IMR-90 (cell line): ENCODE measurements around the gene SLC24A3. TPM values are rescaled to one million over a fixed set of nuclear protein-coding genes. Genes with fewer than 3 reads are reported as not detected.
A peak's percentile ranks its signal among the peaks of the same experiment; 100 is the strongest.

Experiments used
- ATAC-seq: fragments of 200-7000 bp; cut with Tn5 transposase; 2 replicates; pipeline ENCODE4 v1.9.1; 2020; ENCODE audit warnings: low read depth, mild to moderate bottlenecking, moderate library complexity
- BruUV-seq: library from RNA; stranded (reverse); fragments of 400-500 nt; replicated peaks from 2 replicates; lab custom pipeline; 2021; lab: Mats Ljungman, UMichigan
- CTCF ChIA-PET: fragments of 300-600 bp; formaldehyde crosslinking; extraction: SDS; loops from one replicate; lab custom pipeline; 2021; ENCODE audit warnings: antibody characterized with exemption; lab: Yijun Ruan, JAX
- POLR2A ChIA-PET: fragments of 300-600 bp; sonication (Branson Sonifier 250); formaldehyde crosslinking; loops from one replicate; lab custom pipeline; 2022; ENCODE audit warnings: antibody characterized with exemption; ENCODE audit not compliant: unreplicated experiment; lab: Charles Lee
- DNase-seq: peaks from one replicate; pipeline ENCODE4 v3.0.0; 2013
- H2AFZ ChIP-seq: replicated peaks from 2 replicates; pipeline ENCODE3; 2013; ENCODE audit warnings: low read length, mild to moderate bottlenecking; ENCODE audit not compliant: poor library complexity
- H2AK5ac ChIP-seq: 2 replicates; pipeline ENCODE4 v1.6.1; 2013; ENCODE audit warnings: low read depth, low read length, inconsistent platforms
- H2AK9ac ChIP-seq: replicated peaks from 2 replicates; pipeline ENCODE3; 2013; ENCODE audit warnings: mild to moderate bottlenecking, low read depth, low read length, moderate library complexity; ENCODE audit not compliant: poor library complexity
- H2BK120ac ChIP-seq: 2 replicates; pipeline ENCODE4 v1.6.1; 2013; ENCODE audit warnings: low read depth, low read length, inconsistent platforms
- H2BK15ac ChIP-seq: 3 replicates; pipeline ENCODE4 v1.6.1; 2013; ENCODE audit warnings: low read depth, low read length, inconsistent platforms
- H2BK20ac ChIP-seq: 2 replicates; pipeline ENCODE4 v1.6.1; 2013; ENCODE audit warnings: low read depth, mild to moderate bottlenecking, inconsistent platforms, low read length, moderate library complexity
- H2BK5ac ChIP-seq: 2 replicates; pipeline ENCODE4 v1.6.1; 2013; ENCODE audit warnings: mild to moderate bottlenecking, low read depth, low read length, inconsistent platforms; ENCODE audit not compliant: poor library complexity, severe bottlenecking
- H3K14ac ChIP-seq: replicated peaks from 2 replicates; pipeline ENCODE4 v1.6.1; 2013; ENCODE audit warnings: low read depth, low read length, inconsistent platforms
- H3K18ac ChIP-seq: 2 replicates; pipeline ENCODE4 v1.6.1; 2013; ENCODE audit warnings: low read depth, low read length, control low read depth
- H3K23ac ChIP-seq: 2 replicates; pipeline ENCODE4 v1.6.1; 2013; ENCODE audit warnings: low read depth, low read length, inconsistent platforms
- H3K27ac ChIP-seq: 2 replicates; pipeline ENCODE4 v1.5.1; 2013; ENCODE audit warnings: mild to moderate bottlenecking, control low read depth, low read length; ENCODE audit not compliant: insufficient read depth
- H3K27me3 ChIP-seq: 2 replicates; pipeline ENCODE4 v1.6.1; 2013; ENCODE audit warnings: low read length; ENCODE audit not compliant: control insufficient read depth, insufficient read depth
- H3K36me3 ChIP-seq: 2 replicates; pipeline ENCODE4 v1.6.1; 2013; ENCODE audit warnings: low read length, mixed read lengths; ENCODE audit not compliant: control insufficient read depth, insufficient read depth
- H3K4ac ChIP-seq: 2 replicates; pipeline ENCODE4 v1.6.1; 2013; ENCODE audit warnings: low read depth, low read length, inconsistent platforms
- H3K4me1 ChIP-seq: 2 replicates; pipeline ENCODE4 v1.6.1; 2013; ENCODE audit warnings: low read length, mixed read lengths; ENCODE audit not compliant: control insufficient read depth, insufficient read depth
- H3K4me2 ChIP-seq: 2 replicates; pipeline ENCODE4 v1.6.1; 2013; ENCODE audit warnings: low read depth, mild to moderate bottlenecking, control low read depth, low read length, moderate library complexity
- H3K4me3 ChIP-seq: 2 replicates; pipeline ENCODE4 v1.5.1; 2013; ENCODE audit warnings: low read depth, mild to moderate bottlenecking, control low read depth, low read length, moderate library complexity; ENCODE audit not compliant: insufficient read depth
- H3K56ac ChIP-seq: 2 replicates; pipeline ENCODE4 v1.6.1; 2013; ENCODE audit warnings: low read length, inconsistent platforms; ENCODE audit not compliant: insufficient read depth; ENCODE audit errors: extremely low read depth
- H3K79me1 ChIP-seq, 2 experiments: 2 replicates each; pipeline ENCODE4 v1.6.1; 2013; ENCODE audit warnings: low read length in 2 of 2, inconsistent platforms in 1 of 2, low read depth in 1 of 2
- H3K9ac ChIP-seq: 2 replicates; pipeline ENCODE4 v1.6.1; 2013; ENCODE audit warnings: low read depth, low read length, control low read depth
- H3K9me1 ChIP-seq: 2 replicates; pipeline ENCODE4 v1.6.1; 2013; ENCODE audit warnings: low read length, inconsistent platforms; ENCODE audit not compliant: insufficient read depth
- H3K9me3 ChIP-seq: 2 replicates; pipeline ENCODE4 v1.6.1; 2013; ENCODE audit warnings: low read length; ENCODE audit not compliant: control insufficient read depth, insufficient read depth
- H4K20me1 ChIP-seq: 2 replicates; pipeline ENCODE4 v1.6.1; 2013; ENCODE audit warnings: low read length, inconsistent platforms; ENCODE audit not compliant: insufficient read depth
- H4K5ac ChIP-seq: 2 replicates; pipeline ENCODE4 v1.6.1; 2013; ENCODE audit warnings: mild to moderate bottlenecking, low read depth, low read length, control low read depth
- H4K8ac ChIP-seq, 2 experiments: 2 replicates each; pipeline ENCODE4 v1.6.1; 2013; ENCODE audit warnings: low read depth in 2 of 2, low read length in 2 of 2, control low read depth in 1 of 2, inconsistent platforms in 1 of 2
- H4K91ac ChIP-seq: 2 replicates; pipeline ENCODE4 v1.6.1; 2013; ENCODE audit warnings: low read depth, low read length, inconsistent platforms; ENCODE audit not compliant: insufficient read depth
- CEBPB ChIP-seq: IDR thresholded peaks from 2 replicates; pipeline ENCODE4 v1.6.1; 2012; ENCODE audit warnings: low read depth, low read length, improper control_type of control experiment
- CHD1 ChIP-seq: IDR thresholded peaks from 2 replicates; pipeline ENCODE4 v1.6.1; 2012; ENCODE audit warnings: low read depth, low read length, improper control_type of control experiment
- FOS ChIP-seq: fragments of 150-350 bp; IDR thresholded peaks from 2 replicates; pipeline ENCODE4 v1.6.1; 2016; ENCODE audit warnings: low read depth, low read length
- MAFK ChIP-seq: IDR thresholded peaks from 2 replicates; pipeline ENCODE4 v1.6.1; 2012; ENCODE audit warnings: low read depth, low read length, improper control_type of control experiment
- MAZ ChIP-seq: IDR thresholded peaks from 2 replicates; pipeline ENCODE4 v1.6.1; 2012; ENCODE audit warnings: low read depth, mild to moderate bottlenecking, low read length, improper control_type of control experiment, moderate library complexity, borderline replicate concordance
- NFE2L2 ChIP-seq: fragments of 150-350 bp; IDR thresholded peaks from 2 replicates; pipeline ENCODE4 v1.6.1; 2016; ENCODE audit warnings: low read depth, mild to moderate bottlenecking, low read length
- SMC3 ChIP-seq: fragments of 150-350 bp; IDR thresholded peaks from 2 replicates; pipeline ENCODE4 v1.6.1; 2016; ENCODE audit warnings: low read depth, mild to moderate bottlenecking, antibody characterized with exemption, low read length, moderate library complexity
- WGBS, 2 experiments: methylation state at CpG; one replicate each; pipeline versions ENCODE4 v1.1.5 to v1.1.7; 2013; ENCODE audit warnings: missing lambda C conversion rate in 2 of 2; ENCODE audit not compliant: insufficient read length in 1 of 2; ENCODE audit errors: extremely low coverage in 2 of 2; 5-methylcytosine and 5-hydroxymethylcytosine counted together
- dilution Hi-C: fragments of 300-500 bp; cut with HindIII; formaldehyde crosslinking; loops from one replicate; pipeline ENCODE4 v1.14.3; 2018; ENCODE audit warnings: low sequenced_read_pairs; ENCODE audit not compliant: unreplicated experiment
- in situ Hi-C: fragments of 300-500 bp; cut with MboI; formaldehyde crosslinking; loops from 3 replicates; pipeline ENCODE4 v1.14.3; 2019; ENCODE audit warnings: low sequenced_read_pairs, inconsistent platforms, mixed read lengths
- intact Hi-C: fragments of 100-400 bp; cut with micrococcal nuclease; formaldehyde crosslinking; loops from 2 replicates; pipeline ENCODE4 v1.10.0; 2022
- polyA plus RNA-seq, 3 experiments: library from polyadenylated mRNA; depleted of rRNA; stranded (reverse); fragments of >200 nt; gene quantifications; 2 replicates each; pipeline ENCODE4 v1.2.3, GENCODE V29; 2012; ENCODE audit warnings: low replicate concordance in 1 of 3
- total RNA-seq: library from RNA; depleted of rRNA; stranded (reverse); fragments of >200 nt; gene quantifications from 2 replicates; pipeline ENCODE4 v1.2.3, GENCODE V29; 2012
- TF ChIP-seq, protein P1 (sequence below): fragments of 150-350 bp; IDR thresholded peaks from 2 replicates; pipeline ENCODE4 v1.6.1; 2016; ENCODE audit warnings: low read depth, mild to moderate bottlenecking, low read length, moderate library complexity, borderline replicate concordance
- TF ChIP-seq, protein P2 (sequence below): fragments of 150-350 bp; IDR thresholded peaks from 2 replicates; pipeline ENCODE4 v1.6.1; 2017; ENCODE audit warnings: mild to moderate bottlenecking, antibody characterized with exemption, low read length, low read depth

The SLC24A3 gene
- total and polyA plus RNA-seq, 2 of the 4 experiments (the other 2 are of a cell fraction): not detected

DNA sequence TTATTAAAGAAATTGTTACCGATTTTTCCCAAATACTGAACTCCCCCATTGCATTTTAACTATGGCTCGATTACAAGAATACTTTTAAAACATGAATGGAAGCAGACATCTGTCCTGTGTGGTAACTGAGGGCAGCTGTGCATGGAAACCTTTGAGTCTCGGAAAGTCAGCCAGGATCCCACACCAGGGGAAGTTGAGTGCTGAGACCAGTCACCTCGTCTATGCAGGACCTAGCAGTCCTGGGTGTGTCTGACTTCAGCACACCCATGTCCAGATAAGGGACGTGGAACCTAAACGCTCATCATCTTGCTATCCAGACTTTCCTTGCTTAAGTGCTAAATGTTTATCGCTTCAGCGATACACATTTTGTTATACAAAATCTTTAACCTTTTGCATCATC lies 551.8 kb downstream of the SLC24A3 start:
- H3K4me2 ChIP-seq: 0 out of 2 replicates have a peak overlapping the region, but pooled peaks have one; percentile 7
- no peak overlapping the region for H3K27ac ChIP-seq
- H3K27me3 ChIP-seq: no peaks in the 10 kb centered on the region
- H4K5ac ChIP-seq: no peak overlapping the region
- POLR2A ChIA-PET: no interaction called here
- no peak overlapping the region for H4K8ac ChIP-seq
- peaks cover 7% of the 10 kb centered on the region for H3K4me1 ChIP-seq
- peak overlapping the region; percentile 85; the same call in 1 of the 2 replicates for H3K23ac ChIP-seq
- peak overlapping the region; percentile 19; the same call in 1 of the 2 replicates for H3K14ac ChIP-seq
- no peaks in the 10 kb centered on the region for H3K9me3 ChIP-seq
- in situ Hi-C loops: no loop called here
- no peak overlapping the region for H2BK5ac ChIP-seq
- peaks cover 24% of the 10 kb centered on the region for H4K20me1 ChIP-seq
- CTCF ChIA-PET: no interaction called here
- TF ChIP-seq FOS: no peak
- TF ChIP-seq, protein P1, sequence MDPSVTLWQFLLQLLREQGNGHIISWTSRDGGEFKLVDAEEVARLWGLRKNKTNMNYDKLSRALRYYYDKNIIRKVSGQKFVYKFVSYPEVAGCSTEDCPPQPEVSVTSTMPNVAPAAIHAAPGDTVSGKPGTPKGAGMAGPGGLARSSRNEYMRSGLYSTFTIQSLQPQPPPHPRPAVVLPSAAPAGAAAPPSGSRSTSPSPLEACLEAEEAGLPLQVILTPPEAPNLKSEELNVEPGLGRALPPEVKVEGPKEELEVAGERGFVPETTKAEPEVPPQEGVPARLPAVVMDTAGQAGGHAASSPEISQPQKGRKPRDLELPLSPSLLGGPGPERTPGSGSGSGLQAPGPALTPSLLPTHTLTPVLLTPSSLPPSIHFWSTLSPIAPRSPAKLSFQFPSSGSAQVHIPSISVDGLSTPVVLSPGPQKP: no peak
- TF ChIP-seq CEBPB: no peak
- no peak for TF ChIP-seq SMC3
- no peak for TF ChIP-seq NFE2L2
- TF ChIP-seq, protein P2, sequence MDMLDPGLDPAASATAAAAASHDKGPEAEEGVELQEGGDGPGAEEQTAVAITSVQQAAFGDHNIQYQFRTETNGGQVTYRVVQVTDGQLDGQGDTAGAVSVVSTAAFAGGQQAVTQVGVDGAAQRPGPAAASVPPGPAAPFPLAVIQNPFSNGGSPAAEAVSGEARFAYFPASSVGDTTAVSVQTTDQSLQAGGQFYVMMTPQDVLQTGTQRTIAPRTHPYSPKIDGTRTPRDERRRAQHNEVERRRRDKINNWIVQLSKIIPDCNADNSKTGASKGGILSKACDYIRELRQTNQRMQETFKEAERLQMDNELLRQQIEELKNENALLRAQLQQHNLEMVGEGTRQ: no peak
- TF ChIP-seq MAZ: no peak
- TF ChIP-seq CHD1: no peak
- no peak for TF ChIP-seq MAFK
- dilution Hi-C loops: no loop called here
- intact Hi-C loops: no loop called here
- 13% methylated on average over 2 of the region's 8 CpGs; no CpG with 5 or more reads in 1 of the 2 experiments for WGBS, 2 experiments
- no peak overlapping the region for H2BK15ac ChIP-seq
- H4K91ac ChIP-seq: no peak overlapping the region
- no peak overlapping the region for H3K56ac ChIP-seq
- H2BK20ac ChIP-seq: no peak overlapping the region
- H3K9me1 ChIP-seq: peaks cover 16% of the 10 kb centered on the region
- BruUV-seq: no TSS peak
- DNase-seq: peak; percentile 21
- no peak overlapping the region for H3K4me3 ChIP-seq
- H3K79me1 ChIP-seq: peaks cover 15 to 75% of the 10 kb centered on the region in 2 experiments
- no peak overlapping the region for H2AK9ac ChIP-seq
- H2AK5ac ChIP-seq: no peak overlapping the region; the same call in 1 of the 2 replicates
- H3K9ac ChIP-seq: no peak overlapping the region
- H2AFZ ChIP-seq: no peak overlapping the region
- H3K18ac ChIP-seq: no peak overlapping the region
- H2BK120ac ChIP-seq: no peak overlapping the region
- peaks cover 4% of the 10 kb centered on the region for H3K36me3 ChIP-seq
- ATAC-seq: peak; percentile 24; the same call in 1 of the 2 replicates
- H3K4ac ChIP-seq: no peak overlapping the region
